Measurements from ENCODE around the gene PDC.

- TF ChIP-seq CTCF (IDR thresholded peaks at IDR 0.05) (no peak), POLR2A (IDR thresholded peaks at IDR 0.05) (no peak)
Measured at GRCh38 chr1:186461014-186461413, at the start of gene PDC.

Measured in heart left ventricle (tissue), 13 donors.